Keratinocyte (primary cell): Measurements from ENCODE around the gene IQCE. TPM values are rescaled to one million over a fixed set of nuclear protein-coding genes. Genes with fewer than 3 reads are reported as not detected.

Experiments
- DNase-seq: peaks from one replicate; pipeline ENCODE4 v3.0.0-alpha.2; 2011; ENCODE audit warnings: low read depth, missing footprints, low spot score
- FAIRE-seq: peaks from 2 replicates; lab custom pipeline; 2011; peaks lifted over from hg19 to GRCh38; lab: Jason Lieb, UNC
- H2AFZ ChIP-seq: 2 replicates; pipeline ENCODE4 v1.6.0; 2012; ENCODE audit warnings: low read length, control low read depth, inconsistent platforms; ENCODE audit not compliant: control insufficient read depth
- H3K27ac ChIP-seq: 2 replicates; pipeline ENCODE4 v1.5.1; 2011; ENCODE audit warnings: low read length; ENCODE audit not compliant: control insufficient read depth, insufficient read depth
- H3K27me3 ChIP-seq: 3 replicates; pipeline ENCODE4 v1.6.0; 2011; ENCODE audit warnings: low read length; ENCODE audit not compliant: control insufficient read depth, insufficient read depth; ENCODE audit errors: extremely low read depth
- H3K36me3 ChIP-seq, 2 experiments: 2 replicates in 1 of 2; 3 replicates in 1 of 2; pipeline ENCODE4 v1.5.1; 2011; ENCODE audit warnings: low read length in 2 of 2, mild to moderate bottlenecking in 1 of 2; ENCODE audit not compliant: control insufficient read depth in 2 of 2, insufficient read depth in 2 of 2; ENCODE audit errors: extremely low read depth in 1 of 2
- H3K4me1 ChIP-seq: 3 replicates; pipeline ENCODE4 v1.5.1; 2011; ENCODE audit warnings: low read length; ENCODE audit not compliant: control insufficient read depth, insufficient read depth; ENCODE audit errors: extremely low read depth
- H3K4me2 ChIP-seq: 3 replicates; pipeline ENCODE4 v1.6.0; 2011; ENCODE audit warnings: low read depth, low read length; ENCODE audit not compliant: control insufficient read depth, insufficient read depth; ENCODE audit errors: extremely low read depth
- H3K4me3 ChIP-seq, 3 experiments: fragments of 200-600 bp in 1 of 3; sonication (generic) in 1 of 3; 2 replicates in 2 of 3; 3 replicates in 1 of 3; pipeline ENCODE4 v1.5.1; 2011 to 2016; ENCODE audit warnings: low read length in 3 of 3, mild to moderate bottlenecking in 3 of 3, control low read depth in 2 of 3, inconsistent platforms in 1 of 3, low read depth in 1 of 3, mixed read lengths in 1 of 3, mixed run types in 1 of 3, moderate library complexity in 1 of 3; ENCODE audit not compliant: control insufficient read depth in 2 of 3, insufficient read depth in 2 of 3; ENCODE audit errors: extremely low read depth in 1 of 3
- H3K79me2 ChIP-seq: 2 replicates; pipeline ENCODE4 v1.6.0; 2012; ENCODE audit warnings: low read length; ENCODE audit not compliant: control insufficient read depth, insufficient read depth
- H3K9ac ChIP-seq: 3 replicates; pipeline ENCODE4 v1.6.0; 2011; ENCODE audit warnings: low read length; ENCODE audit not compliant: control insufficient read depth, insufficient read depth; ENCODE audit errors: extremely low read depth
- H3K9me1 ChIP-seq: 3 replicates; pipeline ENCODE4 v1.6.0; 2011; ENCODE audit warnings: low read length; ENCODE audit not compliant: control insufficient read depth, insufficient read depth; ENCODE audit errors: extremely low read depth
- H3K9me3 ChIP-seq: 2 replicates; pipeline ENCODE4 v1.5.1; 2012; ENCODE audit warnings: low read depth, low read length; ENCODE audit not compliant: control insufficient read depth
- H4K20me1 ChIP-seq: 3 replicates; pipeline ENCODE4 v1.6.0; 2011; ENCODE audit warnings: low read length; ENCODE audit not compliant: control insufficient read depth, insufficient read depth; ENCODE audit errors: extremely low read depth
- CTCF ChIP-seq, 3 experiments: IDR thresholded peaks in 1 of 3; conservative IDR thresholded peaks in 1 of 3; optimal IDR thresholded peaks in 1 of 3; 2 replicates in 2 of 3; 3 replicates in 1 of 3; pipeline versions ENCODE3 to v1.5.1; 2011; ENCODE audit warnings: low read length in 3 of 3, mild to moderate bottlenecking in 3 of 3, moderate library complexity in 2 of 3, control low read depth in 1 of 3, inconsistent platforms in 1 of 3; ENCODE audit not compliant: insufficient read depth in 2 of 3; ENCODE audit errors: extremely low read depth in 1 of 3
- EZH2 ChIP-seq: IDR thresholded peaks from one replicate; pipeline ENCODE4 v1.6.1; 2012; ENCODE audit warnings: inconsistent platforms, mild to moderate bottlenecking, low read length, moderate library complexity
- dilution Hi-C: fragments of 300-500 bp; cut with MboI; formaldehyde crosslinking; loops from one replicate; pipeline ENCODE4 v1.7.0; 2020; ENCODE audit warnings: low sequenced_read_pairs; ENCODE audit not compliant: extremely low pct_ligation_motif_present
- polyA plus RNA-seq, 5 experiments: library from polyadenylated mRNA; depleted of rRNA in 3 of 5; stranded (reverse) in 3 of 5; stranded (forward) in 1 of 5; unstranded in 1 of 5; fragments of >200 nt; gene quantifications; 1 replicate in 1 of 5; 2 replicates in 3 of 5; 3 replicates in 1 of 5; pipeline versions ENCODE4 v1.2.1 to v1.2.3, GENCODE V29; 2011 to 2012; ENCODE audit warnings: missing spikeins in 2 of 5, low read depth in 1 of 5, low replicate concordance in 1 of 5

The IQCE gene
- polyA plus RNA-seq, 1 donor (not counting 4 experiments of a cell fraction or from before 2014, with no cell fraction given), result 5.2 TPM

GRCh38 chr7:2659556-2660358 is 101.0 kb downstream of the IQCE start:
- Histone ChIP-seq H3K4me1 (peaks cover 3% of the 10 kb centered on the region), H3K27me3 (no peaks in the 10 kb centered on the region), H3K27ac (no peak overlapping the region), H4K20me1 (no peaks in the 10 kb centered on the region), H2AFZ (no peak overlapping the region), H3K9me1 (no peaks in the 10 kb centered on the region), H3K4me2 (no peak overlapping the region), H3K79me2 (no peaks in the 10 kb centered on the region), H3K9me3 (no peaks in the 10 kb centered on the region), H3K9ac (no peak overlapping the region), H3K36me3 (peaks cover 4 to 17% of the 10 kb centered on the region in 2 experiments), H3K4me3 (no peak overlapping the region)
- no peak for TF ChIP-seq EZH2
- TF ChIP-seq CTCF (optimal IDR thresholded peaks at IDR 0.05 in 1 of 3, IDR thresholded peaks at IDR 0.05 in 1 of 3, conservative IDR thresholded peaks at IDR 0.05 in 1 of 3; ENCODE audit: extremely low read depth in 1 of 3, insufficient read depth in 2 of 3, low read length in 3 of 3), result no peak
- DNase-seq (no peak), FAIRE-seq (no peak)
- dilution Hi-C loops, result no loop called here

GRCh38 chr7:2660359-2661095 is 101.7 kb downstream of the IQCE start:
- Histone ChIP-seq H3K36me3 (peaks cover 4 to 17% of the 10 kb centered on the region in 2 experiments), H3K79me2 (no peaks in the 10 kb centered on the region), H4K20me1 (no peaks in the 10 kb centered on the region), H3K9me3 (no peaks in the 10 kb centered on the region), H3K27me3 (peaks cover 4% of the 10 kb centered on the region), H2AFZ (no peak overlapping the region), H3K4me3 (no peak overlapping the region), H3K27ac (no peak overlapping the region), H3K9me1 (no peaks in the 10 kb centered on the region), H3K4me2 (no peak overlapping the region), H3K4me1 (peaks cover 3% of the 10 kb centered on the region), H3K9ac (no peak overlapping the region)
- no peak for DNase-seq
- dilution Hi-C loops, result no loop called here
- TF ChIP-seq EZH2, result no peak
- TF ChIP-seq CTCF (optimal IDR thresholded peaks at IDR 0.05 in 1 of 3, IDR thresholded peaks at IDR 0.05 in 1 of 3, conservative IDR thresholded peaks at IDR 0.05 in 1 of 3; ENCODE audit: extremely low read depth in 1 of 3, insufficient read depth in 2 of 3, low read length in 3 of 3), result peak in 2 of 3 experiments; percentile 43 to 49
- no peak for FAIRE-seq
